ENCODE results near the gene ADD3. TPM values are rescaled to one million over a fixed set of nuclear protein-coding genes. Genes with fewer than 3 reads are reported as not detected.

ADD3 gene
- total and polyA plus RNA-seq, 9 donors: 79.8 to 135 (median 93.6) TPM

Other genes with a start within 250 kb of the ADD3 start
- 73.9 TPM for gene XPNPEP1, start 84.5 kb upstream of the ADD3 start, total RNA-seq
- 10 to 100 TPM; 61.4 to 76.7 (median 64.1) TPM for gene XPNPEP1, start 84.5 kb upstream of the ADD3 start, polyA plus RNA-seq (ENCODE audit: insufficient read depth in 1 of 8, insufficient read length in 8 of 8, low replicate concordance in 1 of 8)
- gene MXI1, start 199.6 kb downstream of the ADD3 start, total RNA-seq: 17.1 TPM
- gene MXI1, start 199.6 kb downstream of the ADD3 start, polyA plus RNA-seq (ENCODE audit: insufficient read depth in 1 of 8, insufficient read length in 8 of 8, low replicate concordance in 1 of 8): 10 to 100 TPM; 18.1 to 25.2 (median 20.7) TPM